ENCODE measurements around the gene MFSD8.
"Not testable (repeated sequence)": the region's sequence is repeated elsewhere in the genome, so short reads cannot be mapped to it uniquely, and the experiment has no call there.

MFSD8 gene

DNA sequence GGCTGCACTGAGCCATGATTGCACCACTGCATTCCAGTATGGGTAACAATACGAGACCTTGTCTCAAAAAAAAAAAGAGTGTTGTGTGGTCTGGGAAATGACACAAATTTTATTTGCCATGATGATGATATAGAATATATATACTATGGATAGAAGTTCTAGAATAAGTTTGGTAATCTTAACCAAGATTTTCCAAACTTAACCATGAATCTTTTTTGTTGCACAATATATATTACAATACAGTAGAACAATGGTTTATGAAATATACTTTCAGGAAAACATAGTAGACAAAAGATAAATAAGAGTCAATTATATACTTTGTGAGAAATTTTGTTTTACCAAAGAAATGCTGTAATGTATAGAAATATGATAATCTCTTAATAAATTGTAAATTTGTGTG is 34.8 kb downstream of the MFSD8 start:
- no peak for DNase-seq

DNA sequence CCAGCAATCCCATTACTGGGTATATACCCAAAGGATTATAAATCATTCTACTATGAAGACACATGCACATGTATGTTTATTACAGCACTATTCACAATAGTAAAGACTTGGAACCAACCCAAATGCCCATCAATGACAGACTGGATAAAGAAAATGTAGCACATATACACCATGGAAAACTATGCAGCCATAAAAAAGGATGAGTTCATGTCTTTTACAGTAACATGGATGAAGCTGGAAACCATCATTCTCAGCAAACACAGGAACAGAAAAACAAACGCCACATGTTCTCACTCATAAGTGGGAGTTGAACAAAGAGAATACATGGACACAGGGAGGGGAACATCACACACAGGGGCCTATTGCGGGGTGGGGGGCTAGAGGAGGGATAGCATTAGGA is 39.3 kb downstream of the MFSD8 start:
- DNase-seq, result not testable (repeated sequence)

DNA sequence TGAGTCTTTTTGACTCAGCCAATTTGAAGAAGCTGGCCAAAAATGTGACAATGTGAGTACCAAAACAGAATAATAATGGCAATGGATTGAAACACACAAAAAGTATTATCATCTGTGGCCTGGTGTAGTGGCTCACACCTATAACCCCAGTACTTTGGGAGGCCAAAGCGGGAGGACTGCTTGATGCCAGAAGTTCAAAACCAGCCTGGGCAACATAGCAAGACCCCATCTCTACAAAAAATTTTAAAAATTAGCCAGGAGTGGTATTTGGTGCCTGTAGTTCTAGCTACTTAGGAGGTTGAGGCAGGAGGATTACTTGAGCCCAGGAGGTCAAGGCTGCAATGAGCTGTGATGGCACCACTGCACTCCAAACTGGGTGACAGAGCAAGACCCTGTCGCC is 42.7 kb downstream of the MFSD8 start:
- DNase-seq, result no peak

DNA sequence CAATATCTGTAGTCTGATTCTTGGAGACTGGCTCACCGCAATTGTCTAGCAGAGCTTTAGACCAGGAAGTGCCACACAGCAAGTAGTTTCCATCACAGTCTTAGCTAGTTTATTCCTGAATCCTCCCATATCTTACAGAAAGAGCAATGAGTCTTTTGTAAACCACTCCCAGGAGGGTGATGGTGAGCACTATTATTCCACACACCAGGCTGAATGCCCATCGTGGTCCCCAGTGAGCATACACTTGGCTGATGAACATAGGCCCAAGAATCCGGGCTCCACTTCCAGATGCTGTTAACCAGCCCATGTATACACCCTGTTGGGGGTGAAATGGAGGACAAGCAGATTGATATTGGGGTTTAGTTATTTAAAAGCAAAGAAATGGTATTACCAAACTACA is 44.5 kb downstream of the MFSD8 start:
- no peak for DNase-seq

DNA sequence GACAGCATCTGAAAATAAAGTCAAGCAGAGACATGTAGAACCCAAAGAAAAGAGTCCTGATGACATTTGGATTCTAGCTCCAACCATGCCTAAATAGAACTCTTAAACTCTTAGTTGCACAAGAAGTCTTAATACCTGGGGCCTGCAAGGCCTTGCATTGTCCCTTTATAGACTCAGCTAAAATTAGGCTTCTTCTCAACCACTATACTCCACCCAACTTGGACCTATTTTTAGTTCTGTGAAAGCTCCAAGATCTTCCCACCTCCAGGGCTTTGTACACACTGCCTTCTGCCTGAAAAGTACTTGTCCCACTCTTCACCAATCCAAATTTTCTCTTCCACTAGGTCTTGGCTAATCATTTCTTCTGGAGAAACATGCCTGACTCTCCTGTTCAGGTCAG is 47.8 kb downstream of the MFSD8 start:
- no peak for DNase-seq

DNA sequence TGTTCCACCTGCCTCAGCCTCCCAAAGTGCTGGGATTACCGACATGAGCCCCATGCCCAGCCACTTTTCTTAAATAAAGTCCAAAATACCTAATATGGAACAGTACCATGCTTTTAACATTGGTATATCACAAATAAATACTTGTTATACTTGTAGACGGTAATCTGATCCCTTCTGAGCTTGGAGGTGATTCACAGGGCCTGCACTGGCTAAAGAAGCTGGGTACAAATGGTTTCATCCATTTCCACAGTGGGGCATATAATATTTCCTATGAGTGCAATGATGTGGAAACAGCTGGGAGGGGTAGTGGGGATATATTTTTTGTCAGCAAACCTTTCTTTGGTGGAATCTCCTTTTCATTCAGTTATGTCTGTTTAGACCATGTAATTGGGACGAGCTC is 48.5 kb downstream of the MFSD8 start:
- no peak for DNase-seq

DNA sequence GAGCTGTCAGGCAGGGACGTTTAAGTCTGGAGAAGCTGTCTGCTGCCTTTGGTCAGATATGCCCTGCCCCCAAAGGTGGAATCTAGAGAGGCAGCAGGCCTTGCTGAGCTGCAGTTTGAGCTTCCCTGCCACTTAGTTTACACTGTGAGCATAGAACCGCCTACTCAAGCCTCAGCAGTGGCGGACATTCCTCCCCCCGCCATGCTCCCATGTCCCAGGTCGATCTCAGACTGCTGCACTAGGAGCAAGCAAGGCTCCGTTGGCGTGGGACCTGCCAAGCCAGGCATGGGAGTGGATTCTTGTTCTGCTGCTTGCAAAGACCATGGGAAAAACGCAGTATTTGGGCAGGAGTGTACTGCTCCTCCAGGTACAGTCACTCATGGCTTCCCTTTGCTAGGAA is 59.9 kb downstream of the MFSD8 start:
- DNase-seq, result no peak

DNA sequence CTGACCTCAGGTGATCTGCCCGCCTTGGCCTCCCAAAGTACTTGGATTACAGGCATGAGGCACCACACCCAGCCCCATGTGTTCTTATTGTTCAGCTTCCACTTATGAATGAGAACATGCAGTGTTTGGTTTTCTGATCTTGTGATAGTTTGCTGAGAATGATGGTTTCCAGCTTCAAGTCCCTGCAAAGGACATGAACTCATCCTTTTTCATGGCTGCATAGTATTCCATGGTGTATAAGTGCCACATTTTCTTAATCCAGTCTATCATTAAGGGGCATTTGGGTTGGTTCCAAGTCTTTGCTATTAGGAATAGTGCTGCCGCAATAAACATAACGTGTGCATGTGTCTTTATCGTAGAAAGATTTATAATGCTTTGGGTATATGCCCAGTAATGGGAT is 65.3 kb downstream of the MFSD8 start:
- DNase-seq, result not testable (repeated sequence)

DNA sequence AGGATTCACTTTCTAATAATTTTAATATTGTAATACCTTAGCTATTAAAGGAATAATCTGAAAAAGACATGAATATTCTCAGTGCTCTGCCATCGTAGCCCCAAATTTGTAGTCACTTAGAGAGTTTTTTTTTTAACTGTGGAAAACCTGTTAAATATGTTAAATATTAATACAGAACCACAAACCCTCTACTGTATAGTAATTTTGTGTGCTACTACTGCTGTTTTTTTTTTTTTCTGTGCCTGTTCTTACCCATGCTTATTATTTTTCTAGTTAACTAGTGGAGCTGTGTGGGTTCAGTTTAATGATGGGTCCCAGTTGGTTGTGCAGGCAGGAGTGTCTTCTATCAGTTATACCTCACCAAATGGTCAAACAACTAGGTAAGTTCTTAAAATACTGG is 68.4 kb downstream of the MFSD8 start:
- no peak for DNase-seq

DNA sequence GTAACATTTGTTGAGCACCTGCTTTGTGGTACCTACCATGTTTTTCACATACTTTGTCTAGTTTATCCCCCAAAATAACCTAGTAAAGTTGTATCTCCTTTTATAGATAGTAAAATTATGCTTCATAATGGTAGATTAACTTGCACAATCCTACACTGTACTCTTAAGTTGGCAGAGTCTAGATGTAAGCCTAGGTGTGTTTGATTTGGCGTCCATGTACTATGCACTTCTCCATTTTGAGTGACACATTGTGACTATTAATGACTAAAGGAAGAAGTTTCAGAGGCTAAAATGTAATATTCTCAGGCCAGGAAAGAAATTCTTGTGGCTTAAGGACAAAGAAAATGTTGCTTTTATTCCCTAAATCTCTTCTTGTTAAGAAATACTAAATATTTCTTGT is 68.9 kb downstream of the MFSD8 start:
- DNase-seq, result no peak

DNA sequence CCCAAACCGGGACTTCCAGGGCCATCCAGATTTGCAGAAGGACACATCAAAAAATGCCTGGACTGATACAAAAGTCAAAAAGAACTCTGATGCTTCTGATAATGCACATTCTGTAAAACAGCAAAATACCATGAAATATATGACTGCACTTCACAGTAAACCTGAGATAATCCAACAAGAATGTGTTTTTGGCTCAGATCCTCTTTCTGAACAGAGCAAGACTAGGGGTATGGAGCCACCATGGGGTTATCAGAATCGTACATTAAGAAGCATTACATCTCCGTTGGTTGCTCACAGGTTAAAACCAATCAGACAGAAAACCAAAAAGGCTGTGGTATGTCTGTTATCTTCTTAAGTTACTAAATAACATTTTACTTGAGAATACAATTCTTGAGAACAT is 75.1 kb downstream of the MFSD8 start:
- no peak for DNase-seq

DNA sequence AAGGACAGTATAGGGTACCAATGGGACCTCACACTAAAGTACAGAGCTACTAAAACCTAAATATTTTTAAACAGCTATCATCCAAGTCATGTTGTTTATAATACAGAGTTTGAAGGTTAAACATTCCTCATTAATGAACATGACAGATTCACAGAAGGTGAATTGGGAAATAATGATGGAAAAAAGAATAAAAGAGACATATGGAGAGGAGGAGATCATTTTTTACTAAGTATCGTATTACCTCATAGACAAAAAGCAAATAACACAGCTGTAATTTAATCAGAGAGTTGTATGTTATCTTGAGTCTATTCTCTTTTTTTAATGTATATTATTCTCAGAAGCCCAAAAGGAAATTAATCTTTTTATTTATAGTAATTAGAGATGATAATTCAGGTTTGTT is 76.4 kb downstream of the MFSD8 start:
- DNase-seq, result no peak

DNA sequence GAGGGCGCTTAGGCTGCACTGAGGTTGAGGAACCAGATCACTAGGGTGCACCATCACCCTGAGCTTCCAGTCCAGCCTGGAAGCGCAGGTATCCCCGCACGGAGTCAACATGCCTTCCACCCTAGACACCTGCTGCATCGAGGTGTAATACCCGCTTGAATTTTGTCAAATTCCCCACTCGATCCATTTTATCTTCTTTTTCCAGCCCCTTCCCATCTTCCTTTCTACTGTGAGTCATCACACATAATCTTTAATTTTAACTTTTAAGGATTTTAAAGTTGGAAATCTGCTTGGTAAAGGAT is 83.5 kb downstream of the MFSD8 start:
- no peak for DNase-seq

DNA sequence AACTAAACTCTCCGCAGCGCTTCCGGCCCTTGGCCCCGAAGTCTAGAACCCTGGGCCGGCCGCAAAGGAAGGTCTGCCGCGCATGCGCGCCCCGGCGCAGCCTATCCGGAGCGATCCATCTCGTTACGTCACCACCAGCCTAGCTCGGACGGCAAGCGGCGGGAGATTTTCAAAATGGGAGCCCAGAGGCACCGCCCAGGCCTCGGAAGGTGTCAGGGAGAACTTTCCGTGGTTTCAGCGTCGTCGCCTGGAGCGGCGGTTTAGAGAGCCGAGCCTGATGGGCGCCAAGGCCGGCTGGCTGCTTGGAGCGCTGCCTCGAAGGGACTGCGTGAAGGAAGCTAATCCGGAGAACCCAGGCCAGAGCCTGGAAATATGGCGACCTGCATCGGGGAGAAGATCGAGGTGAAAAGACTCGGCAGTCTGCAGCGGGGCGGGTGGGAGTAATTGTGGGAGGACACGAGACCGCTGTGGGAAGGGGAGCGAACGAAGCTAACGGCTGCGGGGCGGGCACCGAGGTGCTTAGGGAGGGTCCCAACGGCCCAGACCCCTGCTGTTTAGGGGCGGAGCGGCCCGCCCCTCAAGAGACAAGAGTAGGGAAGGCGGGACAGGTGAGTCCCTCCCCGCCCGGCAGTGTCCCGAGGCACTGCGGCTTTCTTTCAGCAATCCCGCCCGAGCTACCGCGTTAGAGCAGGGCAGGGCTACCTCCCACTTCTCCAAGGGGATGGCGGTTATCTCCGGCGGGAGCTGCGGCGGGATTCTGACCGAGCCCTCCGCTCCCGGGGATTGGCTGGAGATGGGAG is 84.0 kb downstream of the MFSD8 start, which contains the start of gene PLK4:
Gene PLK4 (plus strand): TSS at position 131 of the 800 bp plus-strand sequence. CDS start 242 bp downstream, at position 373.
- peak; percentile 96 for DNase-seq

DNA sequence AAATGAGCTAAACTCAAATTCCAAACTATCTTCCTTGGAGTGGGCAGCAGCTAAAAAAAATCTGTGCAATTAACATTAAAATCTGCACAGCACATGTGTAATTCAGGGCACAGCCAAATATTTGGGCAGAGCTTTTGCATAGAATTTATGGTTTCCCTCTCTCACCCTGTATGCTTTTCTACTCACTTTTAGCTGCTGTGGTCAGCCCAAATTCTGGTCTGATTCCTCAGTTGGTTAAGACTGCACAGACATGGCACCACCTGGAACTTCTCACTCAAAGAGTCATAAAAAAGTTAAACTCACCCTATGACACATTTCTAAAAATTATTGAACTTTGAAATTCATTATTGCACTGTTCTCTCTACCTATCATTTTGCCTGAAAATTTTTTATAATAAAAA is 89.2 kb downstream of the MFSD8 start:
- DNase-seq, result no peak

DNA sequence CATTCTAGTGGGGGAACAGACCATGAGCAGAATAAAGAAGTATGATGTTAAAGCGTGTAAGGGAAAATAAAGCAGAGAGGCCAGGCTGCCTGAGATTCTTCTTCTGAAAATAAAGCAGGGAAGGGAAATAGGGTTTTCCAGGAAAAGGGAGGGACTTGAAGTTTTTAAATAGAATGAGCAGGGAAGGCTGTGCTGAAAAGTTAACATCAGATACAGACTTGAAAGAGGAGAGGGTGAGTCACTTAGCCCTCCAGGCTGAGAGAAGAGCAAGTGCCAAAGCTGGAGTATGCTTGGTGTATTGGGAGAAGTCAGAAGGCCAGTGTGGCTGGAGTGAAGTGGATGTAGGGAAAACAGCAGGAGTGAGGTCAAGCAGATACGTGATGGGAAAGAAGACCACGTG is 94.3 kb downstream of the MFSD8 start:
- DNase-seq, result no peak

DNA sequence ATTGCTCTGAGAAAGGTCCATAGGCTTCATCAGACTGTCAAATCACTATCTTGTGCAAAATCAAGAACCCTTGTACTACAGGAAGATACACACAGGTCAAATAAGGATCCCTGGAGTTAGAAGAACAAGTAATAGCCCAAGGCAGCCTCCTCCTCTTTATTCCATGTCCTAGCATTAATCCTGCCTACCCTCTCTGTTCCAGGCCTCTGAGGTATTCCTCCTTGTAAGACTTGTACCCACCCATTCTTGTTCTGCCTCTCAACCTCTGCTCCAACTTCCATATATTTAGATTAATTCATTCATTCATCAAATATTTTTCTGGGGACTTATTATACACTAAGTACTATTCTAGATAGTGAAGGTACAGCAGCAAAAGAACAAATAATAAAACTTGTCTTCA is 94.7 kb downstream of the MFSD8 start:
- DNase-seq, result no peak

DNA sequence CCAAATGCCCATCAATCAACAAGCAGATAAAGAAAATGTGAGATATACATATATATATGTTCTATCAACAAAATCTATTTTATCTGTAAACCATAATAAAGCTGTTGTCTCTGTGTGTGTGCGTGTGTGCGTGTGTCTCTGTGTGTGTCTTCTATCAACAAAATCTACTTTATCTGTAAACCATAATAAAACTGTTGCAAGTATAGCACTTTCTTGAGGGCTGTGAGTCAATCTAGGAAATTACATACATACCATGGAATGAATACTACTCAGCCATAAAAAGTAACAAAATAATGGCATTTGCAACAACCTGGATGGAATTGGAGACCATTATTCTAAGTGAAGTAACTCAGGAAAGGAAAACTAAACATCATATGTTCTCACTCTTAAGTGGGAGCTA is 96.8 kb downstream of the MFSD8 start:
- no peak for DNase-seq

Measured in CD4-positive, alpha-beta T cell treated with Interleukin-17A for 1 hour (primary cell).